ENCODE results near the gene UIMC1. TPM values are rescaled to one million over a fixed set of nuclear protein-coding genes. Genes with fewer than 3 reads are reported as not detected.
A peak's percentile ranks its signal among the peaks of the same experiment; 100 is the strongest.

UIMC1 gene
- total RNA-seq, 1 donor from 2014 or later, result 24.5 TPM

GRCh38 chr5:177043114-177043513, 36.5 kb upstream of the UIMC1 start:
- Histone ChIP-seq H3K27me3 (ENCODE audit: control insufficient read depth, insufficient read depth, low read length) (no peaks in the 10 kb centered on the region), H3K4me3 (ENCODE audit: low read depth, low read length) (no peak overlapping the region), H3K36me3 (ENCODE audit: control insufficient read depth, insufficient read depth, low read length) (peaks cover 10% of the 10 kb centered on the region)
- no peak for TF ChIP-seq CTCF (IDR thresholded peaks at IDR 0.05; ENCODE audit: insufficient read depth, low read length, severe bottlenecking)
- FAIRE-seq (no peak), DNase-seq (ENCODE audit: low read depth) (no peak)

GRCh38 chr5:177041936-177042335, 35.4 kb upstream of the UIMC1 start:
- peaks cover 10% of the 10 kb centered on the region for H3K36me3 ChIP-seq (ENCODE audit: control insufficient read depth, insufficient read depth, low read length)
- DNase-seq (ENCODE audit: low read depth) (no peak), FAIRE-seq (no peak)
- TF ChIP-seq CTCF (IDR thresholded peaks at IDR 0.05; ENCODE audit: insufficient read depth, low read length, severe bottlenecking), result no peak
- no peaks in the 10 kb centered on the region for H3K27me3 ChIP-seq (ENCODE audit: control insufficient read depth, insufficient read depth, low read length)
- H3K4me3 ChIP-seq (ENCODE audit: low read depth, low read length), result no peak overlapping the region

- peaks cover 10% of the 10 kb centered on the region for H3K36me3 ChIP-seq (ENCODE audit: control insufficient read depth, insufficient read depth, low read length)
- TF ChIP-seq CTCF (IDR thresholded peaks at IDR 0.05; ENCODE audit: insufficient read depth, low read length, severe bottlenecking), result no peak
- FAIRE-seq, result no peak
- H3K4me3 ChIP-seq (ENCODE audit: low read depth, low read length), result no peak overlapping the region
- H3K27me3 ChIP-seq (ENCODE audit: control insufficient read depth, insufficient read depth, low read length), result no peaks in the 10 kb centered on the region
- peak; percentile 23 for DNase-seq (ENCODE audit: low read depth)
These were observed 34.3 kb upstream of the UIMC1 start for GRCh38 chr5:177040814-177041420.

GRCh38 chr5:177036921-177037320, 30.3 kb upstream of the UIMC1 start:
- H3K27me3 ChIP-seq (ENCODE audit: control insufficient read depth, insufficient read depth, low read length), result no peaks in the 10 kb centered on the region
- no peak overlapping the region for H3K4me3 ChIP-seq (ENCODE audit: low read depth, low read length)
- DNase-seq (ENCODE audit: low read depth) (no peak), FAIRE-seq (no peak)
- H3K36me3 ChIP-seq (ENCODE audit: control insufficient read depth, insufficient read depth, low read length), result peaks cover 6% of the 10 kb centered on the region
- no peak for TF ChIP-seq CTCF (IDR thresholded peaks at IDR 0.05; ENCODE audit: insufficient read depth, low read length, severe bottlenecking)

- no peaks in the 10 kb centered on the region for H3K27me3 ChIP-seq (ENCODE audit: control insufficient read depth, insufficient read depth, low read length)
- no peak for TF ChIP-seq CTCF (IDR thresholded peaks at IDR 0.05; ENCODE audit: insufficient read depth, low read length, severe bottlenecking)
- H3K36me3 ChIP-seq (ENCODE audit: control insufficient read depth, insufficient read depth, low read length), result peaks cover 3% of the 10 kb centered on the region
- H3K4me3 ChIP-seq (ENCODE audit: low read depth, low read length), result no peak overlapping the region
- no peak for DNase-seq (ENCODE audit: low read depth)
- no peak for FAIRE-seq
These were observed 29.9 kb upstream of the UIMC1 start for GRCh38 chr5:177036443-177036842.

- FAIRE-seq, result no peak
- TF ChIP-seq CTCF (IDR thresholded peaks at IDR 0.05; ENCODE audit: insufficient read depth, low read length, severe bottlenecking), result no peak
- Histone ChIP-seq H3K27me3 (ENCODE audit: control insufficient read depth, insufficient read depth, low read length) (no peaks in the 10 kb centered on the region), H3K36me3 (ENCODE audit: control insufficient read depth, insufficient read depth, low read length) (peaks cover 2% of the 10 kb centered on the region), H3K4me3 (ENCODE audit: low read depth, low read length) (no peak overlapping the region)
- DNase-seq (ENCODE audit: low read depth), result no peak
These were observed 29.4 kb upstream of the UIMC1 start for GRCh38 chr5:177035976-177036375.

Data from bronchial epithelial cell (primary cell).